ENCODE data around the gene IFI27L2. TPM values are rescaled to one million over a fixed set of nuclear protein-coding genes. Genes with fewer than 3 reads are reported as not detected.
"Not testable (repeated sequence)": the region's sequence is repeated elsewhere in the genome, so short reads cannot be mapped to it uniquely, and the experiment has no call there.

IFI27L2 gene
- total RNA-seq, 1 experiment from 2014 or later = 12.4 TPM

DNA sequence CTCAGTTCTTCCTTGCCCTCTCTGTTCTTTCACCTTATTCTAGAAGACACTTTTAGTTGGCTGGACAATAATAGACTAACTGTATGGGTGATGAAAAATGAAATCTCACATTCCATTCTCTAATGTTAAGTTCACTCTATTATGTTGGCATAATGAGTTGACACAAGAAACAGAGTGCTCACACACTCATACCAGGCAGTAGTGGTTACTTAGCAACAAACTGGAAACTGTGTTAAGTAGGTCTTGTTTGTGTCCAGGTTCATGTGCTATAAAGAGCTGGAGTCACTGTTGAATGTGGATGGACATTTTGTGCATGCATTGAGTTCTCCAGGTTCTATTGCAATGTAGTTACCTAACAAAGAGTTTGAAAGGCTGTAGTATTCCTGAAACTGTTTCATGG lies 27.8 kb upstream of the IFI27L2 start:
- Histone ChIP-seq H3K27ac (ENCODE audit: low read depth, low read length, poor library complexity, severe bottlenecking) (no peak overlapping the region), H3K4me1 (ENCODE audit: insufficient read depth, low read length, poor library complexity, severe bottlenecking) (no peaks in the 10 kb centered on the region), H3K4me3 (ENCODE audit: low read depth, low read length, poor library complexity, severe bottlenecking) (no peak overlapping the region), H3K9me3 (ENCODE audit: low read depth, low read length, poor library complexity, severe bottlenecking) (no peaks in the 10 kb centered on the region), H3K27me3 (replicated peaks; ENCODE audit: insufficient read depth, low read depth, low read length, poor library complexity) (no peaks in the 10 kb centered on the region), H3K36me3 (ENCODE audit: insufficient read depth, low read length, poor library complexity, severe bottlenecking) (no peaks in the 10 kb centered on the region)
- ChIA-PET POLR2A (ENCODE audit: low non-redundant PET) (no interaction called here), CTCF (no interaction called here)
- TF ChIP-seq EZH2 (IDR thresholded peaks at IDR 0.05; ENCODE audit: borderline replicate concordance, low read depth, low read length, poor library complexity, severe bottlenecking) (no peak), CTCF (conservative IDR thresholded peaks at IDR 0.05; ENCODE audit: low read depth, low read length) (no peak)
- DNase-seq (ENCODE audit: low spot score) = no peak
- BruUV-seq (replicated peaks) = no TSS peak
- intact Hi-C loops (cut with micrococcal nuclease; ENCODE audit: unreplicated experiment) = no loop called here

DNA sequence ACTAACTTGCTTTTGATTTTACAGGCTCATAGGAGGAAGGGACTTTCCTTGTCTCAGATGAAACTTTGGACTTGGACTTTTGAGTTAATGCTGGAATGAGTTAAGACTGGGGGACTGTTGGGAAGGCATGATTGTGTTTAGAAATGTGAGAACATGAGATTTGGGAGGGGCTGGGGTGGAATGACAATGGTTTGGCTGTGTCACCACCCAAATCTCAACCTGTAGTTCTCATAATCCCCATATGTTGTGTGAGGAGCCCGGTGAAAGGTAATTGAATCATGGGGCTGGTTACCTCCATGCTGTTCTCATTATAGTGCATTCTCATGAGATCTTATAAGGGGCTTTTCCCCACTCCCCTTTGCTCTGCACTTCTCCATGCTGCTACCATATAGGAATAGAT lies 26.7 kb upstream of the IFI27L2 start:
- H3K9me3 ChIP-seq (ENCODE audit: low read depth, low read length, poor library complexity, severe bottlenecking); H3K36me3 ChIP-seq (ENCODE audit: insufficient read depth, low read length, poor library complexity, severe bottlenecking); H3K4me1 ChIP-seq (ENCODE audit: insufficient read depth, low read length, poor library complexity, severe bottlenecking); BruUV-seq (replicated peaks); H3K27me3 ChIP-seq (replicated peaks; ENCODE audit: insufficient read depth, low read depth, low read length, poor library complexity); H3K4me3 ChIP-seq (ENCODE audit: low read depth, low read length, poor library complexity, severe bottlenecking); POLR2A ChIA-PET (ENCODE audit: low non-redundant PET); H3K27ac ChIP-seq (ENCODE audit: low read depth, low read length, poor library complexity, severe bottlenecking); intact Hi-C loops (cut with micrococcal nuclease; ENCODE audit: unreplicated experiment); CTCF ChIA-PET; DNase-seq (ENCODE audit: low spot score): not testable (repeated sequence)

DNA sequence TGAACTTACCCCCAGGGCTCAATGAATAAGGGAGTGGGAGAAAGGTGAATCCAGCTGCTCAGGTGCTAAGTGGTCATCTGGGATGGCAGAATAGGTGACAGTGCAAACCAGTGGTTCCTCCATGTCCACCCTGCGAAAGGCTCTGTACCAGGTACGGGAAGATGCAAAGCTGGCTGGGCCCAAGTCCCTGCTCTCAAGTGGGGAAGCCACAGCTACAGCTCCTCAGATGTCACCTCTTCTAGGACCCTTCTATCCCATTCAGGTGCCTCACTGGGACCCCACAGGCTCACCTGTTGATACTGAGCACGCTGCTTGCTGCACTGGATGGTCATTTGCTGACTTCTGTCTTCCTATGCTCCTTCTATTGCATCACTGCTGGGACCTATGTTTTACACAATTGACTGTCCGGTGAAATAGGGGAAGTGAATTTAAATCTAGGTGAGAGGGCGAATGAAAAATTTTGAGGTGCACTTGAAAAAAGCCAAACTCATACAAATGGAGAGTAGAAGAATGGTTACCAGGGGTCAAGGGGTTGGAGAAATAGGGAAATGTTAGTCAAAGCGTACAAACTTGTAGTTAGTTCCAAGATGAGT lies 24.4 kb upstream of the IFI27L2 start:
- no peak for TF ChIP-seq EZH2 (IDR thresholded peaks at IDR 0.05; ENCODE audit: borderline replicate concordance, low read depth, low read length, poor library complexity, severe bottlenecking)
- CTCF ChIA-PET = interaction anchor here (0.6 kb wide), 1 partner anchor 134 kb away, joined by 4 read pairs; no protein-coding TSS in a partner anchor
- POLR2A ChIA-PET (ENCODE audit: low non-redundant PET) = no interaction called here
- Histone ChIP-seq H3K4me1 (ENCODE audit: insufficient read depth, low read length, poor library complexity, severe bottlenecking) (no peaks in the 10 kb centered on the region), H3K36me3 (ENCODE audit: insufficient read depth, low read length, poor library complexity, severe bottlenecking) (no peaks in the 10 kb centered on the region), H3K27ac (ENCODE audit: low read depth, low read length, poor library complexity, severe bottlenecking) (no peak overlapping the region), H3K9me3 (ENCODE audit: low read depth, low read length, poor library complexity, severe bottlenecking) (no peaks in the 10 kb centered on the region), H3K4me3 (ENCODE audit: low read depth, low read length, poor library complexity, severe bottlenecking) (no peak overlapping the region), H3K27me3 (replicated peaks; ENCODE audit: insufficient read depth, low read depth, low read length, poor library complexity) (no peaks in the 10 kb centered on the region)
- no TSS peak for BruUV-seq (replicated peaks)
- intact Hi-C loops (cut with micrococcal nuclease; ENCODE audit: unreplicated experiment) = no loop called here
- no peak for DNase-seq (ENCODE audit: low spot score)

DNA sequence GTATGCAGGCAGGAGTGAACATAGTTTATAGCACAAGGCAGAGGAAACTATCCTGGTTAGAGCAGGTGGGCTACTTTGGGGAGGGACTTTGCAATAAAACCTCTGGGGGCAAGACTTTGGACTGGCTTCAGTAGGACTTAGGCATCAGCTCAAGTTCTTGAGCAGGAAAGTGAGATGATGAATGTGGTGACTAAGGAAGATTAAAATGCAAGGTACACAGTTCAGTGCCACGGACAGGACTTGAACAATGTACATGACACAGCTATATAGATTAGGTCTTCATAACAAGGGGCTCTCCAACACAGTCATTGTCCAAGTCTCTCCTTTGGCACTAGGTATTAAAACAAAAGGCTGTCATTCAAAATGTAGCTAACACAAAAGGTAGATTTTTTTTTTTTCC lies 23.3 kb upstream of the IFI27L2 start:
- CTCF ChIA-PET = no interaction called here

More for the DNA sequence above, 23.3 kb upstream of the IFI27L2 start:
- intact Hi-C loops (cut with micrococcal nuclease; ENCODE audit: unreplicated experiment) = no loop called here
- no peaks in the 10 kb centered on the region for H3K36me3 ChIP-seq (ENCODE audit: insufficient read depth, low read length, poor library complexity, severe bottlenecking)
- no peaks in the 10 kb centered on the region for H3K27me3 ChIP-seq (replicated peaks; ENCODE audit: insufficient read depth, low read depth, low read length, poor library complexity)
- no peak overlapping the region for H3K4me3 ChIP-seq (ENCODE audit: low read depth, low read length, poor library complexity, severe bottlenecking)
- no peaks in the 10 kb centered on the region for H3K9me3 ChIP-seq (ENCODE audit: low read depth, low read length, poor library complexity, severe bottlenecking)
- no peaks in the 10 kb centered on the region for H3K4me1 ChIP-seq (ENCODE audit: insufficient read depth, low read length, poor library complexity, severe bottlenecking)
- H3K27ac ChIP-seq (ENCODE audit: low read depth, low read length, poor library complexity, severe bottlenecking) = no peak overlapping the region
- POLR2A ChIA-PET (ENCODE audit: low non-redundant PET) = no interaction called here
- no peak for TF ChIP-seq CTCF (conservative IDR thresholded peaks at IDR 0.05; ENCODE audit: low read depth, low read length)
- TF ChIP-seq EZH2 (IDR thresholded peaks at IDR 0.05; ENCODE audit: borderline replicate concordance, low read depth, low read length, poor library complexity, severe bottlenecking) = no peak
- BruUV-seq (replicated peaks) = no TSS peak
- DNase-seq (ENCODE audit: low spot score) = no peak

Measured in A673 (cell line).